ENCODE data around the gene PRICKLE2. TPM values are rescaled to one million over a fixed set of nuclear protein-coding genes. Genes with fewer than 3 reads are reported as not detected.

Gene PRICKLE2
- total RNA-seq, 1 experiment from 2014 or later: 4.2 TPM

GRCh38 chr3:64228110-64228509 lies 2.8 kb upstream of the PRICKLE2 start:
- no peak for DNase-seq
- H3K4me1 ChIP-seq: no peaks in the 10 kb centered on the region
- no peak overlapping the region for H3K4me3 ChIP-seq (ENCODE audit: low read depth, low read length)
- Mint-ChIP-seq H3K4me3 (ENCODE audit: unreplicated experiment) (no peak overlapping the region), H3K27me3 (ENCODE audit: insufficient read depth, unreplicated experiment) (no peaks in the 10 kb centered on the region), H3K36me3 (ENCODE audit: insufficient read depth, unreplicated experiment) (no peaks in the 10 kb centered on the region), H3K9me3 (ENCODE audit: unreplicated experiment) (no peaks in the 10 kb centered on the region), H3K27ac (ENCODE audit: unreplicated experiment) (no peak overlapping the region), H3K4me1 (ENCODE audit: low read depth, unreplicated experiment) (peaks cover 6% of the 10 kb centered on the region)
- ChIA-PET CTCF (no interaction called here), POLR2A (no interaction called here)
- H3K27me3 ChIP-seq (replicated peaks; ENCODE audit: control insufficient read depth, insufficient read depth, low read length): no peaks in the 10 kb centered on the region
- no peak for TF ChIP-seq CTCF (IDR thresholded peaks at IDR 0.05; ENCODE audit: insufficient read depth in 1 of 2, low read depth in 1 of 2, low read length in 1 of 2, severe bottlenecking in 1 of 2, unreplicated experiment in 1 of 2)
- intact Hi-C loops (cut with micrococcal nuclease; ENCODE audit: unreplicated experiment): no loop called here
- no peaks in the 10 kb centered on the region for H3K9me3 ChIP-seq
- BruUV-seq (replicated peaks): no TSS peak
- H3K36me3 ChIP-seq (ENCODE audit: control insufficient read depth, insufficient read depth, low read length): no peaks in the 10 kb centered on the region

GRCh38 chr3:64226730-64227129 lies 1.5 kb upstream of the PRICKLE2 start:
- Mint-ChIP-seq H3K9me3 (ENCODE audit: unreplicated experiment) (no peaks in the 10 kb centered on the region), H3K4me1 (ENCODE audit: low read depth, unreplicated experiment) (peaks cover 6% of the 10 kb centered on the region), H3K36me3 (ENCODE audit: insufficient read depth, unreplicated experiment) (no peaks in the 10 kb centered on the region), H3K27me3 (ENCODE audit: insufficient read depth, unreplicated experiment) (no peaks in the 10 kb centered on the region), H3K4me3 (ENCODE audit: unreplicated experiment) (no peak overlapping the region), H3K27ac (ENCODE audit: unreplicated experiment) (no peak overlapping the region)
- Histone ChIP-seq H3K9me3 (no peaks in the 10 kb centered on the region), H3K4me3 (ENCODE audit: low read depth, low read length) (no peak overlapping the region), H3K36me3 (ENCODE audit: control insufficient read depth, insufficient read depth, low read length) (no peaks in the 10 kb centered on the region), H3K4me1 (no peaks in the 10 kb centered on the region), H3K27me3 (replicated peaks; ENCODE audit: control insufficient read depth, insufficient read depth, low read length) (no peaks in the 10 kb centered on the region)
- no TSS peak for BruUV-seq (replicated peaks)
- no peak for TF ChIP-seq CTCF (IDR thresholded peaks at IDR 0.05; ENCODE audit: insufficient read depth in 1 of 2, low read depth in 1 of 2, low read length in 1 of 2, severe bottlenecking in 1 of 2, unreplicated experiment in 1 of 2)
- ChIA-PET POLR2A (no interaction called here), CTCF (no interaction called here)
- intact Hi-C loops (cut with micrococcal nuclease; ENCODE audit: unreplicated experiment): no loop called here
- DNase-seq: no peak

- H3K9me3 Mint-ChIP-seq (ENCODE audit: unreplicated experiment): no peaks in the 10 kb centered on the region
- H3K27ac Mint-ChIP-seq (ENCODE audit: unreplicated experiment): no peak overlapping the region
- no peaks in the 10 kb centered on the region for H3K27me3 Mint-ChIP-seq (ENCODE audit: insufficient read depth, unreplicated experiment)
- no peak for TF ChIP-seq CTCF (IDR thresholded peaks at IDR 0.05; ENCODE audit: insufficient read depth in 1 of 2, low read depth in 1 of 2, low read length in 1 of 2, severe bottlenecking in 1 of 2, unreplicated experiment in 1 of 2)
- ChIA-PET CTCF (no interaction called here), POLR2A (no interaction called here)
- Histone ChIP-seq H3K4me3 (ENCODE audit: low read depth, low read length) (no peak overlapping the region), H3K27me3 (replicated peaks; ENCODE audit: control insufficient read depth, insufficient read depth, low read length) (no peaks in the 10 kb centered on the region), H3K9me3 (no peaks in the 10 kb centered on the region), H3K36me3 (ENCODE audit: control insufficient read depth, insufficient read depth, low read length) (no peaks in the 10 kb centered on the region), H3K4me1 (no peaks in the 10 kb centered on the region)
- H3K4me1 Mint-ChIP-seq (ENCODE audit: low read depth, unreplicated experiment): peaks cover 6% of the 10 kb centered on the region
- BruUV-seq (replicated peaks): no TSS peak
- intact Hi-C loops (cut with micrococcal nuclease; ENCODE audit: unreplicated experiment): no loop called here
- H3K4me3 Mint-ChIP-seq (ENCODE audit: unreplicated experiment): no peak overlapping the region
- no peaks in the 10 kb centered on the region for H3K36me3 Mint-ChIP-seq (ENCODE audit: insufficient read depth, unreplicated experiment)
- DNase-seq: no peak
Measured at GRCh38 chr3:64225695-64226499, 631 bp upstream of the PRICKLE2 start.
